Endothelial cell of hepatic sinusoid (primary cell): ENCODE measurements around the gene TTYH3.

Source experiments
- in situ Hi-C: cut with HindIII; loops from 2 replicates; pipeline ENCODE4 v1.10.0; 2017; ENCODE audit warnings: low sequenced_read_pairs

The TTYH3 gene

DNA sequence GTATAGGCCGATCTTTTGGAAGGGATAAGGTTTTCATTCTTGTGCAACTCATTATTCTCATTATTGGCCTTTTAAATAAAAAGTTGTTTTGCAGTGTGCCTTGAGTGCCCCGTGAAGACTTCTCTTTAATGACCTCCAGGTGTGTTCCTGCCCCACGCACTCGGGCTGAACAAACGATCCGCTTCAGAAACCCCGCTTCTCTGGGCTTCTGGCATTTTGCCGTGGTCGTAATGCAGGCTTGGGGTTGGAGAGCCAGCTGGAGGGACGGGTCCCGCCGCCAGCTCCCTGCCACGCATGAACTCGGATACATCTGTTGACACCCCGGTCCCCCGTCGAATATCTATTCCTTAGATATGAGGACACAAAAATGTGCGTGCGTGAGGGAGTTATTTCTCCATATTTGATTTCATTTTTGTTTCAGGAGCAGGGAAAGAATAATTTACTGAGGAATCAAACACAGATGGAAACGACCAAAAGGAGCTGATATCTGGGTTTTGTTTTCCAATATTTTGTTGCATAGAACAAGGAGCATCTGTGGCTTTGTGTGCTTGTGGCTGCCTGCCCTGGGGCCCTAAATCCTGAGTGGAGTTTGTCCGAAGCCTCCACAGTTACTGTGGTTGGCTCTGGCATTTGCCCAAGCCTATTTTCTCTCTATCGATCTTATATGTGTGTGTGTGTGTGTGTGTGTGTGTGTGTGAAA lies 17.0 kb upstream of the TTYH3 start:
- in situ Hi-C loops = loop anchor here (5.0 kb wide), 1 partner anchor 38 kb away; no protein-coding TSS in a partner anchor

DNA sequence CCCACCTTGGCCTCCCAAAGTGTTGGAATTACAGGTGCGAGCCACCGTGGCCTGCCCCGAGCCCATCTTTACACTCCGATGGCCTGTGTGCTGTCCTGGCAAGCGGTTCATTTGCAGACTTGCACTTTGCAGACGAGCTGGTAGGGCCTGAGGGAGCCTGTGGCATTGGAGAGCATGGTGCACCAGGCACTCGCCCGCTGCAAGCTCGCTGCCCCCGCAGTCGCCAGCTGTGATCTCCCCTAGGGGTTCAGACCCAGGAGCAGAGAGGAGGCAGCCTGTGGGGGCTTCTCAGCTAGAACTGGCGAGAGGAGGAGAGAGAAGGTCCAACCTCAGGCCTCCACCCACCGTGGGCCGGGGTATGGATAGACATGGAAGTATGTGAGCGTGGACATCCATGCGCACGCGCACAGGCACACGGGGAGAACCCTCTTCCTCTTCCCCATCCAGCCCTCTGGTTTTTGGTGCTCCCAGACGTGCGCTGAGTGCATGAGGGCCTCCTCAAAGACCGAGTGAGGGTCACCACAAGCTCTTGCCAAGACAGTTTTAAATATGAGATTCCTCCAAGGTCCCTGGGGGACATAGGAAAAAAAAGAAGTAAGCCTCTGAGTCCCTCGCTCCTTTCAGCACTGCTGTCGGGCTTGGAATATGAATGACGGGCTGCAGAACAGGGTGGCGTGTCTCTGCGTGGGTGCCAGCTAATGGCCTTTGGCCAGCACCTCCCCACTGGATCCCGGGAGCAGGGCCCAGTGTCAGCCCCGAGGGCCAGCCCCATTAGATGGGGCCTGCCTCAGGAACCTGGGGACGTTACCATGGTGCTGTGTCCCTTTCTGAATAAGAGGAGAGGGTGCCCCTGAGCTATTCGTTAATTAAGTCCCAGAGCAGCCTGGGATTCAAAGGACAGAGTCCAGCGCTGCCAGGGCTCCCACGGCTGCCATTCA lies 15.1 kb upstream of the TTYH3 start:
- in situ Hi-C loops = no loop called here

- in situ Hi-C loops = no loop called here
Observed at GRCh38 chr7:2617325-2617905, 14.4 kb upstream of the TTYH3 start.

DNA sequence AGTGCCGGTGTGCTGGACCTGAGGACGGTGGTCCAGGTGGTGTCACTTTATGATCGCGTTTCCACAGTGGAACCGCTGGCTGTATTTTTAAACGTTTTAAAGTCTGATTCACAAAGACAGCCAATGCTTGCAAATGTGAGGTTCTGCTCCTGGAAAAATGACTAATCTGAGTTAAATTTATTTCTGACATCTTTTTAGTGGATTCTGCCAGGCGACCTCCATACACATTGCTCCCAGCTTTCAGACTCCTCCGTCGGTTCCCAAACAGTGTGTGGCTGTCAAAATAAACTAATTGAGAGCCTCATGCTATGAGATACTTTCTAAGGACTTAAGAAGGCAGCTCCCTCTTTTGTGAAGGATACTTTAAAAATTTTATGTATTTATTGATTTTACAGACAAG lies 12.7 kb upstream of the TTYH3 start:
- in situ Hi-C loops = no loop called here

- in situ Hi-C loops = loop anchor here (5.0 kb wide), 4 partner anchors 54 to 201 kb away; partner anchors contain the start of gene LFNG
Observed at GRCh38 chr7:2621061-2621828, 10.5 kb upstream of the TTYH3 start.

DNA sequence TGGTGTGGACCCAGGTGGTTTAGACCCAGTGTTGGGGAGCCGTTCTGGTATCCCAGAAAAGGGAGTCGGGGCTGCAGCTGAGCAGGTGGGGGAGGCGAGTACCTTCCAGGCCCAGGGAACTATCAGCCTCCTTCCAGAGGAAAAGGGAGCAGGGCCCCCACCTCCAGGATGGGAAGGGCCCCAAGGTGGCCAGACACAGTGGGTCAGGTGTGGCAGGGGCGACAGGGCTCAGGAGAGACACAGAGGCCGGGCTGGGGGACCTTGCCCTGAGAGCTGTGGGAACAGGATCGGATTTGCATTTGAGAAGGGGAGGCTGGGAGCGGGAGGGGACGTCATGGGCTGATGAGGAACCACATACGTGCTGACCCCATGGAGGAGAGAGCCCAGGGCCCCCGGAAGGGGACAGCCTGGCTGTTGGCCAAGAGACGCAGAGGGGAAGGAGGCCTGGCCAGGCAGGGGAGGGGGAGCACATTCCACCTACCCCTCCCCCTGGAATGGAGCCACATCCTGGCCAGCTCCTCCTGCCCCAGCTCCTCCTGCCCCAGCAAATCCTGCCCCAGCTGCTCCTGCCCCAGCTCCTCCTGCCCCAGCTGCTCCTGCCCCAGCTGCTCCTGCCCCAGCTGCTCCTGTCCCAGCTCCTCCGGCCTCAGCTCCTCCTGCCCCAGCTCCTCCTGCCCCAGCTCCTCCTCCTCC lies 9.7 kb upstream of the TTYH3 start:
- in situ Hi-C loops = loop anchor here (5.0 kb wide), 4 partner anchors 55 to 200 kb away; partner anchors contain the start of gene LFNG

DNA sequence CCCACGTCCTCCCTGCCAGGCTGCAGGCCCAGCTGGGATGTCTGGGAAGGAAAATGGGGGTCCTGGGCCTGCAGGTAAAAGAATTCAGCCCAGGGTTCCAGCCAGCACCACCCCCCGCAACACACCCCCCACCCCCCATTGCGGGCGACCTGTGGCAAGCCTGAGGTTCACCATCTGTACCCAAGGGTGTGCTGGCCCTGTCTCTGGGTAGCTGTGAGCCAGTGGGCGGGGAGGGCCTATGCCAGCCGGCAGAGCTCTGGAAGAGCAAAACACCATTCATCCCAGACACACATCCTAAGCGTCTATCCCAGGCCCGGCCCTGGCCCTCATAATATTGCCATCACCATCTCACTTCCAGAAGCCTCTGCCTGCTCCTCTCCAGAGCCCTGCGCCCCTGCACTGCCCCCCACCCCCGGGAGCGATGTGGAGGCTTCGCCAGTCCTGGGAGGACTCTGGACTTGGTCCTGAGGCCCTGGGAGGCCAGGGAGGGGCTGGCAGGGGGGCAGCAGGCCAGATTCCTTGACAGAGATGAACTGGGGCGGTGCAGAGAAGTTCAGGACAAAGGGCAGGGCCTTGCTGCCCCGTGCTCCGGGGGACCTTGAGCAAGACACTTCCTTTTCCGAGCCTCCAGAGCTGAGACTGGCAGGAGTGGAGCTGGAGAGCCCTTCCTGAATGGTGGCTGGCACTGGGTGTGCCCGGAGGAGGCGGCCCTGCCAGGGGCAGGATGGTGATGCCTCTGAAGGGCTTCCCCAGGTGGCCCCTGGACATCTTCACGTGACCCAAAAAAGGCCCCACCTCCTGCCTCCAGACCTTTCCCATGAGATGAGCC lies 8.7 kb upstream of the TTYH3 start:
- in situ Hi-C loops = loop anchor here (5.0 kb wide), 4 partner anchors 56 to 199 kb away; partner anchors contain the start of gene LFNG

DNA sequence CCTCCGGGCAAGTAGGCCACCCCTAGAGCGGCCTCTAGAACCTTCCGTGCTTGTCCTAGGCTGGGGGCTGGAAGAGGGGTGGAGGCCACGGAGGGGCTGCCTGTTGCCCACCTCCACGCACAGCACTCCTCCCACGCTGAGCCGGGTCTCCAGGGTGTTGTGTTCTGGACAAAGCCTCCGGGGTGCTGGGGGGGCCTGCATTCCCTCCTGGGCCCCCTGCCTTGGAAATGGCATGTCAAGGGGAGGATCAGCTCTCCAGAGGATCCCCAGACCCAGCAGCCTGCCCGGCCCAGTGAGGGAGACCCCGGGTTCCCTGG lies 8.1 kb upstream of the TTYH3 start:
- in situ Hi-C loops = loop anchor here (5.0 kb wide), 4 partner anchors 56 to 199 kb away; partner anchors contain the start of gene LFNG

- in situ Hi-C loops = loop anchor here (5.0 kb wide), 4 partner anchors 57 to 198 kb away; partner anchors contain the start of gene LFNG
Observed at GRCh38 chr7:2624293-2624886, 7.4 kb upstream of the TTYH3 start.

GRCh38 chr7:2626498-2627117 lies 5.2 kb upstream of the TTYH3 start:
- in situ Hi-C loops = no loop called here

DNA sequence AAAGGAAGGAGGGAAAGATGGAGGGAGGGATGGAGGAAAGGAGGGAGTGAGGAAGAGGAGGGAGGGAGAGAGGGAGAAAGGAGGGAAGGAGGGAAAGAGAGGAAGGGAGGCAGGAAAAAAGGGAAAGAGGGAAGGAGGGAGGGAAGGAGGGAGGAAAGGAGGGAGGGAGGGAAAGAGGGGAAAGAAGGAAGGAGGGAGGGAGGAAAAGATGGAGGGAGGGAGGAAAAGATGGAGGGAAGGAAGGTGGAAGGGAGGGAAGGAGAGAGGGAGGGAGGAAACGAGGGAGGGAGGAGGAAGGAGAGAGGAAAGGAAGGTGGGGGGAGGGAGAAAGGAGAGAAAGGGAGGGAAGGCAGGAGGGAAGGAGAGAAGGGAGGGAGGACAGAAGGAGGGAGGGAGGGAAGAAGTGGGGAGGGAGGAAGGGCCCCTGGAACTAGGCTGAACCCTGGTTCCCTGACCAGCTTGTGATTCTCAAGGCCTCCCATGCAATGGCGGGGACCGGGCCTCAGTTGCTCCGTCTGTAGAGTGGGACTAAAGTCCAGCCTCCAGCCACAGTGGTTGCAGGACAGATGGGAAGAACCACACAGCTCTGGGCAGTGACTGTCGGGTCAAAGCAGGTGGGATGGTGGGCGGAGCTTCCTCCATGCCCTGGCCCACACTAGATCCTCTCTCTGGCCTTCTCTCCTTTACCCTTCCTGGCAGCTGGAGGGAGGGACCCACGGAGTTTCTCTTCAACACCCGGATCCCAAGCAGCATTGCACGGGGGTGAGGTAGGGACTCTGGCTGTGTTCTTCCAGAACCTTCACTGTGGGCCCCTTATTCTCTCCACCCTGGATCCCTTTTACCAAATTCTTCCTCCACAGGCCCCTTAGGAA lies 4.3 kb upstream of the TTYH3 start:
- in situ Hi-C loops = no loop called here

GRCh38 chr7:2628130-2628482 lies 3.7 kb upstream of the TTYH3 start:
- in situ Hi-C loops = no loop called here

- in situ Hi-C loops = no loop called here
Observed at GRCh38 chr7:2628891-2629290, 2.9 kb upstream of the TTYH3 start.

GRCh38 chr7:2629746-2630681 lies 1.8 kb upstream of the TTYH3 start:
- in situ Hi-C loops = no loop called here

GRCh38 chr7:2632733-2633537 lies 1.1 kb downstream of the TTYH3 start:
- in situ Hi-C loops = no loop called here
